GM23248 (cell line): ENCODE data around the gene COX7A2L. TPM values are rescaled to one million over a fixed set of nuclear protein-coding genes. Genes with fewer than 3 reads are reported as not detected.
A peak's percentile ranks its signal among the peaks of the same experiment; 100 is the strongest.

Experiments
- DNase-seq: peaks from one replicate; pipeline ENCODE4 v3.0.0-alpha.2; 2015
- H2AFZ ChIP-seq: fragments of 200-600 bp; sonication (generic); 2 replicates; pipeline ENCODE4 v1.6.1; 2016; ENCODE audit warnings: antibody characterized with exemption
- H3F3A ChIP-seq: fragments of 200-600 bp; sonication (generic); 2 replicates; pipeline ENCODE4 v1.6.1; 2016; ENCODE audit warnings: mild to moderate bottlenecking, antibody characterized with exemption, mixed run types; ENCODE audit not compliant: insufficient read depth
- H3K27ac ChIP-seq: fragments of 200-600 bp; sonication (generic); 2 replicates; pipeline ENCODE4 v1.5.1; 2016; ENCODE audit warnings: mild to moderate bottlenecking
- H3K27me3 ChIP-seq: fragments of 200-600 bp; sonication (generic); replicated peaks from 2 replicates; pipeline ENCODE4 v1.6.1; 2016; ENCODE audit warnings: mild to moderate bottlenecking; ENCODE audit not compliant: insufficient read depth
- H3K36me3 ChIP-seq: fragments of 200-600 bp; sonication (generic); 2 replicates; pipeline ENCODE4 v1.6.1; 2016; ENCODE audit warnings: low read depth, mild to moderate bottlenecking
- H3K4me1 ChIP-seq: fragments of 200-600 bp; sonication (generic); 2 replicates; pipeline ENCODE4 v1.6.1; 2016; ENCODE audit warnings: mild to moderate bottlenecking; ENCODE audit not compliant: insufficient read depth
- H3K4me2 ChIP-seq: fragments of 200-600 bp; sonication (generic); one replicate; pipeline ENCODE4 v1.6.1; 2016; ENCODE audit warnings: mild to moderate bottlenecking; ENCODE audit not compliant: unreplicated experiment
- H3K4me3 ChIP-seq: fragments of 200-600 bp; sonication (generic); 2 replicates; pipeline ENCODE4 v1.5.1; 2016; ENCODE audit warnings: mild to moderate bottlenecking
- H3K79me2 ChIP-seq: fragments of 200-600 bp; sonication (generic); 2 replicates; pipeline ENCODE4 v1.6.1; 2016; ENCODE audit warnings: mild to moderate bottlenecking; ENCODE audit not compliant: insufficient read depth
- H3K9ac ChIP-seq: fragments of 200-600 bp; sonication (generic); 2 replicates; pipeline ENCODE4 v1.6.1; 2016; ENCODE audit warnings: mild to moderate bottlenecking
- H3K9me2 ChIP-seq: fragments of 200-600 bp; sonication (generic); 2 replicates; pipeline ENCODE4 v1.6.1; 2016; ENCODE audit warnings: mixed run types, mild to moderate bottlenecking, moderate library complexity; ENCODE audit not compliant: insufficient read depth
- H3K9me3 ChIP-seq: fragments of 200-600 bp; sonication (generic); one replicate; pipeline ENCODE4 v1.6.1; 2017; ENCODE audit warnings: low read depth
- H4K20me1 ChIP-seq: fragments of 200-600 bp; sonication (generic); 2 replicates; pipeline ENCODE4 v1.6.0; 2016; ENCODE audit not compliant: insufficient read depth
- EZH2 ChIP-seq: fragments of 200-600 bp; sonication (generic); IDR thresholded peaks from 2 replicates; pipeline ENCODE4 v1.6.1; 2018; ENCODE audit warnings: antibody characterized with exemption, mild to moderate bottlenecking; ENCODE audit not compliant: insufficient read depth, poor library complexity, severe bottlenecking
- EZH2phosphoT487 ChIP-seq: fragments of 200-600 bp; sonication (generic); IDR thresholded peaks from 2 replicates; pipeline ENCODE4 v1.6.1; 2018; ENCODE audit warnings: antibody characterized with exemption, moderate library complexity, mild to moderate bottlenecking, low read depth; ENCODE audit not compliant: insufficient read depth
- WGBS, 2 experiments: methylation state at CpG; one replicate each; pipeline ENCODE4 v1.1.6; 2015 to 2017; ENCODE audit warnings: low lambda C conversion rate in 2 of 2, low coverage in 1 of 2; ENCODE audit errors: missing lambda C conversion rate in 2 of 2; 5-methylcytosine and 5-hydroxymethylcytosine counted together
- in situ Hi-C: fragments of 300-500 bp; cut with MboI; formaldehyde crosslinking; loops from 2 replicates; pipeline ENCODE4 v1.15.0; 2020
- polyA plus RNA-seq: library from polyadenylated mRNA; unstranded; fragments of >200 nt; fragmentation: Nextera tagmentation; extraction: Ambion mirVana; gene quantifications from 2 replicates; pipeline ENCODE4 v1.2.1, GENCODE V29; 2016
- total RNA-seq: library from RNA; depleted of rRNA; stranded (reverse); fragments of >200 nt; shearing (Covaris generic); gene quantifications from 2 replicates; pipeline ENCODE4 v1.2.3, GENCODE V29; 2014

The COX7A2L gene
- total and polyA plus RNA-seq, 2 experiments from 2014 or later: 166 to 202 TPM

DNA sequence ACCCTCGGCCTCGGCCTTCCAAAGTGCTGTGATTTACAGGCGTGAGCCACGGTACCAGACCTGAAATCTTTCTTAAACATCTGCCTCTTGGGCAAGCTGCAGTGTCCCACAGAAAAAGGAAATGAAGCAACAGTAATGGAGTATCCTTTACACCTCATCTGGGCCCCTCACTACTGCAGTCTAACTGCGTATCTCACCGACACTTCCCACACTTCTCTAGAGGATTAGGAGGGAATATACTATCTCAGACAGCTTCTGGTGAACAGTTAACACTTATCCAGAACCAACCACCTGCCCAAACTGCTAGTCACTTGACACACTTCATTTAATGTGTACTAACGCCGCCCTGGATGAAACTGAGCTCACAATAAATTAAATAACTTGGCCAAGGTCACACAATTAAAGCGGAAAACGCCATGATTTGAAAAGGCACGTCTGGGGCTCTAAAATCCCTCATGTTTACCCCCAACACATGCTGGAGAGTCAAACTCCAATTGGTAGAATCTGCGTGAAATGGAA, 993 bp downstream of the COX7A2L start:
- Histone ChIP-seq H2AFZ (peak overlapping the region; percentile 74), H3K4me1 (0 out of 2 replicates have a peak, but pooled peaks cover 21% of the 10 kb centered on the region), H3K4me2 (peak overlapping the region; percentile 98), H3K4me3 (peak overlapping the region; percentile 93), H3F3A (no peaks in the 10 kb centered on the region), H4K20me1 (peaks cover 8% of the 10 kb centered on the region; the same call in 1 of the 2 replicates), H3K9ac (peak overlapping the region; percentile 98), H3K27ac (peak overlapping the region; percentile 93), H3K36me3 (no peaks in the 10 kb centered on the region), H3K9me3 (no peaks in the 10 kb centered on the region), H3K27me3 (no peaks in the 10 kb centered on the region), H3K9me2 (no peaks in the 10 kb centered on the region), H3K79me2 (peaks cover 60% of the 10 kb centered on the region)
- DNase-seq: peak; percentile 81
- in situ Hi-C loops: no loop called here
- WGBS, 2 experiments: 6 to 8% methylated on average over 12 of the region's 12 CpGs
- TF ChIP-seq EZH2phosphoT487 (no peak), EZH2 (no peak)

DNA sequence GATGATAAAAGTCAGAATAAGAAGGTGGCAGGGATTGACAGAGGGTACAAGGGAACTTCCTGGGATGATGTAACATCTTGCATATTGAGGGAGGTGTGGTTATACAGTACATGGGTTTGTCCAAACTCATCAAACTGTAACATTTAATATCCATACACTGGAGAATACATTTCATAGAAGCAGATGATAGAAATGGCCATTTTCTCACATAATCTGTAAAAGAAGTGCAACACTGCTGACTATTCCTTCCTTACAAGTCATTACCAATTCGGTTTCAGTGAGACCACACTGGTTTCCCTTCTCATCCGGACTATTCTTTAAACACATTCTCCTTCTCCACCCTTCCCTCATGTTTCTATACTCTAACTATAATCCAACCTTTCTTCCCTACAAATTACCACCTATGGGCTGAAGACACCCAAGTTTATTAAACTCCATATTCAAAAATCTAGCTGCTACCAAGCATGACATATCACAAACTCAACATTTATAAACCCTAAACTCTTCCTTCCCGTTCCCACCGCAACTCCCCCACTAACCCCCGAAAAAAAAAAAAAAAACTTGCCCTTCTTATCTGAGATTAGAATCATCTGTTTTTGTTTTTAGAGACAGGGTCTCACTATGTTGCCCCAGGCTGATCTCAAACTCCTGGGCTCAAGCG, 1.6 kb downstream of the COX7A2L start:
- WGBS, 2 experiments: 42 to 47% methylated on average over 6 of the region's 6 CpGs

DNA sequence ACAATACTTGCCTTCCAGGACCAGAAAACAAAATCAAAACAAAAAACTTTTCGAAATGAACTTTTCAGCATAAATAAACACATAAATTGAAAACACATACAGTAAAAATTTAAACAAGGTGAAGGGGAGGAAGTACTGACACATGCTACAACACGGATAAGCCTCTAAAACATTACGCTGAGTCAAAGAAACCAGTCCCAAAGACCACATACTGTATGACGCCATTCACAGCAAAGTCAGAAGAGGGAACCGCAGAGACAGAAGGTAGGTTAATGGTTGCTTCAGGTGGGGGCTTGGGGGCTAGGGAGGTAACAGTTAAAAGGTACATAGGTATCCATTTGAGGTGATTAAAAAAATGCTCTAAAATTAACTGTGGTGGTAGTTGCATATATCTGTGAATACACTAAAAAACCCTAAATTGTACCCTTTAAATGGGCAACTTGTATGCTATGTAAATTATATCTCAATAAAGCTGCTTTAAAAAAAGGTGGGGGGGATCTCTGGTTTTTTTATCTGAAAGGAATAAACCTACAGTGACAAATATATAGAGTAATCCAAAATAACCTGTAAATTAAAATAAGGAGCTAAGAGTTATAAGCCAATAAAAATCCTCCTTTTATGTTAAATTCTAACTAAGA, 7.1 kb downstream of the COX7A2L start:
- TF ChIP-seq EZH2: no peak
- no peak for TF ChIP-seq EZH2phosphoT487
- Histone ChIP-seq H3K9ac (no peak overlapping the region), H3K4me2 (no peak overlapping the region), H2AFZ (no peak overlapping the region), H3K4me3 (no peak overlapping the region), H3K79me2 (peaks cover 100% of the 10 kb centered on the region), H3K27ac (no peak overlapping the region), H3K9me2 (no peaks in the 10 kb centered on the region), H3F3A (no peaks in the 10 kb centered on the region), H3K36me3 (peaks cover 14% of the 10 kb centered on the region; the same call in 1 of the 2 replicates), H3K27me3 (no peaks in the 10 kb centered on the region), H3K4me1 (0 out of 2 replicates have a peak, but pooled peaks cover 8% of the 10 kb centered on the region), H4K20me1 (peaks cover 16% of the 10 kb centered on the region; the same call in 1 of the 2 replicates), H3K9me3 (no peaks in the 10 kb centered on the region)
- DNase-seq: peak; percentile 20
- in situ Hi-C loops: no loop called here
- WGBS, 2 experiments: 76% methylated on average over 5 of the region's 5 CpGs

More for the DNA sequence above, 1.6 kb downstream of the COX7A2L start:
- H3K9ac ChIP-seq: peak overlapping the region; percentile 98
- H2AFZ ChIP-seq: peak overlapping the region; percentile 74
- no peaks in the 10 kb centered on the region for H3F3A ChIP-seq
- H3K4me1 ChIP-seq: 0 out of 2 replicates have a peak, but pooled peaks cover 21% of the 10 kb centered on the region
- H3K9me3 ChIP-seq: no peaks in the 10 kb centered on the region
- H3K27me3 ChIP-seq: no peaks in the 10 kb centered on the region
- peak overlapping the region; percentile 98 for H3K4me2 ChIP-seq
- TF ChIP-seq EZH2phosphoT487 (no peak), EZH2 (no peak)
- peak overlapping the region; percentile 93 for H3K4me3 ChIP-seq
- H4K20me1 ChIP-seq: peaks cover 8% of the 10 kb centered on the region; the same call in 1 of the 2 replicates
- no peaks in the 10 kb centered on the region for H3K9me2 ChIP-seq
- H3K36me3 ChIP-seq: no peaks in the 10 kb centered on the region
- H3K79me2 ChIP-seq: peaks cover 66% of the 10 kb centered on the region
- in situ Hi-C loops: no loop called here
- H3K27ac ChIP-seq: peak overlapping the region; percentile 93
- peak; percentile 46 for DNase-seq

DNA sequence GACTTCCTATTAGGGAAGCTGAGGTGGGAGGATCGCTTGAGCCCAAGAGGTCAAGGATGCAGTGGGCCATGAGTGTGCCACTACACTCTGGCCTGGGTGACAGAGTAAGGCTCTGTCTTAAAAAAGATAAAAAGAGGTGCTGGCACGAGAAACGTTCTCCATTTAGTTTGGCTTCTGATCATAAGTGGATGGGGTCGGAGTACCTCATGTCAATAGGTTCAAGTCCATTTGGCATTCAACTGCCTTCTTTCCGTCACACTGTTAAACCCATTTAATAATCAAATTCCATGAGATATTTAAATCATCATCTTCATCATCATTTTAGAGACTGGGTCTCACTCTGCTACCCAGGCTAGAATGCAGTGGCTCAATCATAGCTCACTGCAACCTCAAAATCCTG, 9.2 kb downstream of the COX7A2L start:
- TF ChIP-seq EZH2phosphoT487: no peak
- no peak for TF ChIP-seq EZH2
- no peak overlapping the region for H3K27ac ChIP-seq
- H4K20me1 ChIP-seq: 0 out of 2 replicates have a peak, but pooled peaks cover 8% of the 10 kb centered on the region
- no peak overlapping the region for H3K4me2 ChIP-seq
- peaks cover 100% of the 10 kb centered on the region for H3K79me2 ChIP-seq
- no peaks in the 10 kb centered on the region for H3K27me3 ChIP-seq
- in situ Hi-C loops: no loop called here
- no peak overlapping the region for H2AFZ ChIP-seq
- H3K9me3 ChIP-seq: no peaks in the 10 kb centered on the region
- peaks cover 16% of the 10 kb centered on the region; the same call in 1 of the 2 replicates for H3K36me3 ChIP-seq
- H3F3A ChIP-seq: no peaks in the 10 kb centered on the region
- DNase-seq: no peak
- H3K9me2 ChIP-seq: no peaks in the 10 kb centered on the region
- 89 to 90% methylated on average over 5 of the region's 5 CpGs for WGBS, 2 experiments
- H3K4me1 ChIP-seq: no peaks in the 10 kb centered on the region
- no peak overlapping the region for H3K4me3 ChIP-seq
- no peak overlapping the region for H3K9ac ChIP-seq
